GM18873 (cell line): ENCODE measurements around the gene FAM114A2.

ENCODE experiments used
- ATAC-seq: cut with Tn5 transposase; IDR thresholded peaks from one replicate; pipeline ENCODE4 v1.9.1; 2021; ENCODE audit warnings: mild to moderate bottlenecking, moderate library complexity, moderate number of reproducible peaks; ENCODE audit not compliant: unreplicated experiment, low FRiP score

The FAM114A2 gene

DNA sequence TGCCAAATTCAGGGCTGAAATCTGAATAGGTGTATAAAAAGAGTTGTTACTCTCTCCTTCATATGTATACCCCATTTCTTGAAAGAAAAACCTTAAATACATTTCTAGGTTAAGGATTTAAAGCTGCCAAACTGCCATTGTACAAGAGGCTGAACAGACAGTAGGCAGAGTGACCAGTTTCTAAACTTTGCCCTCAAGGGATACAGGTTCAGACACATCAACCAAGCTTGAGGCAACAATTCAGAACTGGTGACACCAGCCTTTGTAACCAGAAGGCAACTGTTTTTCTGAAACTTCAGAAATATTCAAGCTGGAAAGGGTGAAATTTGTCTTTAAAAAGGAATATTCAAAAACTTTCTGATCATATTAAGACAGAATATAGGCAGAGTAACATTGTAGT is 47.5 kb downstream of the FAM114A2 start:
- ATAC-seq, result no peak

DNA sequence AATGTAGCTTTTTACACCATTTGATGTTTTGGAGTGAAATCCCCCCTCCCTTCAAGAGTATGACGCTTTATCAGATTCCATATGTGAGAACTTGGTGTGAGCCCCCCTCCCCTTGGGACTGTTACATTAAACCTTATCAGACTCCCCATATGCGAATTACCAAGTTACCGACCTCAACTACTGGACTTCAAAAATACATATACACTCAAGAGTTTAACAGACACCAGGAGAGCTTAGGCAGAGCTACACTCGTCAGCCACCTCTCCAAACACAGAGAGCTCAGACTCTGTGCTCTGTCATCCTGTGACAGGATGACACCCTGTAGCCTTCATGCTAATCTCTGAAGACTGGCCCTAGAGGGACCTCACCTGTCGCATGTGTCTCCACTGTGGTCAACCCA is 50.2 kb downstream of the FAM114A2 start:
- no peak for ATAC-seq

GRCh38 chr5:153987301-153987700 is 51.4 kb downstream of the FAM114A2 start:
- ATAC-seq, result no peak

GRCh38 chr5:153985498-153985897 is 53.2 kb downstream of the FAM114A2 start:
- ATAC-seq, result no peak

DNA sequence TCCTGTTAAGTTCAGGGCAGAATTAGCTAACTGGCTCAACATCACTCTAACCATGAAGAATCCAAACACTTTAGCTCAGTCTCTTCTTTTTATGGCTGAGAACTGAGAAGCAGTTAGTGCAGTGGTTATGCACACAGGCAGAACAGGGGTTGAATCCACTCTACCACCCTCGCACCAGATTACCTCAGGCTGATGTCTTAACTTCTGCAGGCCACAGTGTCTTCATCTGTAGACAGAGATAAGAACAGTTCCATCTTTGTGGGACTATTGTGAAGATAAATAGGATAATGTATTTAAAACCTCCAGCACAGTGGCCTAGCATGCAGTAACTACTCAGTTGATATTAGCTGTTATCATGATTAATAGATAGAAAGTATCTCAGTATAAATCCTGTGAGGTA is 54.8 kb downstream of the FAM114A2 start:
- no peak for ATAC-seq

DNA sequence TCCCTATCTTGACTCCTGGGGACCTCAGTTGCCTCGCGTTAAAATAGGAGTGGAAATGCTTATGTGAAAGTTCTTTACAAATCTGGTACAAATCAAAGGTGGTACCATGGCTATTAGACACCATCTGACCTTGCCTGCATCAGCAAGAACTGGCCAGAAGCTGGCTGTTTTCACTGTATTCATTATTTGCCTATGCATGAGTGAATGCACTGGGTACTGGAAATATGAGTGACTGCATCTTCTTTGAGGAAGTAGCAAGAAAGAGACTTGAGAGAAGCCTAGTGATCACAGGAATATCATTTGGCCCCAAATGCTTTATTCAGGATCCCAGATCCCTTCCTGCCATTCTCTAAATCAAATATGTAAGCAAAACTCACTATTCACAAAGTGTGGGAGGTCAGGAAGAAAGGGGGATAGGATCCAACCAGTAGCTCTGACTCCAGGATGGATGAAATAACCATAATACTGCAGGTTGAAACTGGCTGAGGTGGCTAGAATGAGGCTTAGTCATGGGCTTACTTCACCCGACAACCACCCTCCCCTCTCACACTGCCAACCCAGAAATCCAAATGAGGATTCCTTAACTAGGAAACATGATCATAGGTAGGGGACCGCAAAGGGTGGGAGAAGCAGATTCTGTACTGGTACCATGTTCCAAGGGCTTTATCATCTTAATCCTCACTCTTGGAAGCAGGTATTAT is 56.7 kb downstream of the FAM114A2 start:
- ATAC-seq, result no peak

DNA sequence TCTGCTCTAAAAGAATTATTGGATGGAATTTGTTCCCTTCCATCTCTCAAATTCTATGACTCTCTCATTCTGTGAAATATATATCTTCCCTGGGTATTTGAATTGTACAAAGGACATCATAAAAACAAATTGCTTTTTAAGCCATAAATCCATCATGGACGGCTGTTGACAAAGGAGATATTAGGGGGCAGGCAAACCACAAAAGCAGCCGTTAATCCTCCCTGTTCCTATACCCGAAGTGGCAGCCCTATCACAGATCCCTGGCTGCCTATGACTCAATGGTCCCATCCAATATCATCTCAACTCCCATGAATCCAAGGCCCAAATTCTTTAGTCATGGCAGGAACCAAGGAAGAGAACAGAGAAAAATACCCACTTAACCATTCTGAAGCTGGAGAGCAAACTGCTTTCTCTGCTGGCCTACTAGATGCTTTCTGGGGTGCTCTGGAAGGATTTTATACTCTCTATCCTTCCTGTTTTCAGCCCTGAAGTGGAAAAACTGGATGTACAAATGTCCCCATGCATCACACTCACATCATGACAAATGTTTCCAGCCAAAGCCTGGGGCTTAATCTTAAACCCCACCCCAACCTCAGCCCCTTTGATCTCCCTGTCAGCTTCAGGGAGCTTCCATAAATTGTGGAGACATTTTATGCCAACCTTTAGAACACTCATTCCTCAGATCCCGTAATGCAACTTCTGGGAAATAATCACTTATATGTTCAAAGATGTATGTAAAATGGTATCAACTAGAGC is 59.5 kb downstream of the FAM114A2 start:
- no peak for ATAC-seq

- no peak for ATAC-seq
Measured at GRCh38 chr5:153974813-153975163, 63.9 kb downstream of the FAM114A2 start.

DNA sequence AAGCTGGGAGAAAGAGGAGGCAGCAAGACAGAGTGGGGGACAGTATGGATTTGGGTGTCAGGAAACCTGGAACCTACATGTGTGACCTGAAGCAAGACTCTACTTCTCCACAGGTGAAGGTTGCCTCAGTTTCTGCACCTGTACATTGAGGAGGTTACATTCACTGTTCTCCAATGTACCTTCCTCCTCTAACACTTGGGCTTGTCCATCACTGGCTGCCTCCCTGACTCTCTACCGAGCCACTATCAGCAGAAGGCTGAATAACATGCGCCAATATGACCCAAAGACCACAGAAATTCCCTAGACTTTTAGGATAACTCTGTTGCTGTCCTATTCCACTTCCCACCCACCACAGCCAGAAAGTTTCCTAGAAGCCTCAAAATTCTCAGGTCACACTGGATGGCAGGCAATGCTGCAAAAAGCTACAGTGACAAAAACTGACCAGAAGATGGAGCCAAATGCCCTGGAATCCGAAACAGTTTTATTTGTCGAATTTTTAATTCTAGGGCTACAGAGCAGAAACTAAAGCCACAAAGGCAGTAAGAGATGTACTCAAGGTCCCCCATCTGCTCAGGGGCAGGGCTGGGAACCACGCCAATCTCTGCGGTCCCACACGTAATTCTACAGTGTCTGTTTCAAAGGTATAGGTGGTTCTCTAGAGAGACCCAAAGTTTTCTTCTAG is 64.4 kb downstream of the FAM114A2 start:
- ATAC-seq, result no peak

- ATAC-seq, result no peak
Measured at GRCh38 chr5:153972240-153972639, 66.5 kb downstream of the FAM114A2 start.

DNA sequence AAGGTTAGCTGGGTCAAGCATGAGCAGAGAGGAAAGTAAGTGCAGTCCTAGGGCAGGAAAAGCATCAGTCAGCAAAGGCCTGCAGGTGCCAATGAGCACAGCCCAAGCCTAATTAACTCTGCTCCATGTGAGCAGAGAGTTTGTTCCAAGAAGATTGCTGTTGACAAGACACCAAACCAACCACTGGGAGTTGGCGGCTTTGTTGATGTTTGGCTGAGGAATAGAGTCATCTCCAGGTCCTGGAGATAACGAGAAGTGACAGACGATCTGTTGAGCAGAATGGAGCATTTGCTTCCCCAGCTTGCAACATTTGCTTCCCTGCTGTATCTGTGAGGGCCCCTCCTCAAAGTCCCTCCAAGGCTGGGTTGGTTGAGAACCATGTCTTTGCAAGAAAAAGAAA is 68.2 kb downstream of the FAM114A2 start:
- ATAC-seq, result no peak

GRCh38 chr5:153969563-153969895 is 69.2 kb downstream of the FAM114A2 start:
- no peak for ATAC-seq

- ATAC-seq, result no peak
Measured at GRCh38 chr5:153968761-153969562, 69.7 kb downstream of the FAM114A2 start.

GRCh38 chr5:153964880-153965645 is 73.6 kb downstream of the FAM114A2 start:
- no peak for ATAC-seq

GRCh38 chr5:153964191-153964879 is 74.4 kb downstream of the FAM114A2 start:
- no peak for ATAC-seq

DNA sequence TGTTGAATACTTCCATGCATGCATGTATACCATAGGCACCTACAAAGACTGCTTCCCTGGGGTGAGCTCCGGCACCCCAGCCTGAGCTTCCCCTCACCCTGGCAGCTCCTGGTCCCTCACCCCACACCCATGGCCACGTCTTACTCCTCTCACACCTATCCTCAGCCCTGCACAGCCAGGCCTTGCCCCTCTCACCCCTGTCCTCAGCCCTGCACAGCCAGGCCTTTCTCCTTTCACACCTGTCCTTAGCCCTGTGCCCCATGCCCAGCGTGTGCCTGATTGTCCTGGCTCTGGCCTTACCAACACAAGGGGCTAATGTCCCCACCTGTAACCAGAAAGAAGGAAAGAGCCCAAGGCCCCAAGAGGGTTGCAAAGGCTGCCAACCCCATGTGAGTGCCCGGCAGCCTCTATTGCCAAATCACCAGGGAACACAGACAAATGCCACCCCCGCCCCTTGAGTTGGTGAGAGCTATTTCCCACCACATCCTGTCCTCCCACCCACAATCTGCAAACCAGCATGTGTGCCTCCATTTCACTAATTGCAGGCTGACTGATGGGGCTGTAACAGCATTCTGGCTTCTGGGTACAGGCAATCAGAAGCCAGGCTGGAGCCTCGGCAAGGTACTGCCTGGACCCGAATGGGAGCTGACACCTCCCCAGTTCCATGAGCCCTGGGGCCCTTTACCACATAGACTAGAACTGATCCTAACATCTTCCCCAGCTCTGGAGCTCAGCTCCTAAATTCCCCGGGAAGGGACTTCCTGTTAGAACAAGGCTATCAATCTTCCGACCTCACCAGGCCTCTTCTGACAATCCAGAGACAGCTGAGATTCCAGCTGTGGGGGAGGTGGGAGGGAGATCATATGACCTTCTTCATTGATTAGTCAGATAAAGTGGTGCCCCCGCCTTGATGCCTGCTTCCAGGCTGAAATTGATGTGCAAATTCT is 78.2 kb downstream of the FAM114A2 start:
- no peak for ATAC-seq

DNA sequence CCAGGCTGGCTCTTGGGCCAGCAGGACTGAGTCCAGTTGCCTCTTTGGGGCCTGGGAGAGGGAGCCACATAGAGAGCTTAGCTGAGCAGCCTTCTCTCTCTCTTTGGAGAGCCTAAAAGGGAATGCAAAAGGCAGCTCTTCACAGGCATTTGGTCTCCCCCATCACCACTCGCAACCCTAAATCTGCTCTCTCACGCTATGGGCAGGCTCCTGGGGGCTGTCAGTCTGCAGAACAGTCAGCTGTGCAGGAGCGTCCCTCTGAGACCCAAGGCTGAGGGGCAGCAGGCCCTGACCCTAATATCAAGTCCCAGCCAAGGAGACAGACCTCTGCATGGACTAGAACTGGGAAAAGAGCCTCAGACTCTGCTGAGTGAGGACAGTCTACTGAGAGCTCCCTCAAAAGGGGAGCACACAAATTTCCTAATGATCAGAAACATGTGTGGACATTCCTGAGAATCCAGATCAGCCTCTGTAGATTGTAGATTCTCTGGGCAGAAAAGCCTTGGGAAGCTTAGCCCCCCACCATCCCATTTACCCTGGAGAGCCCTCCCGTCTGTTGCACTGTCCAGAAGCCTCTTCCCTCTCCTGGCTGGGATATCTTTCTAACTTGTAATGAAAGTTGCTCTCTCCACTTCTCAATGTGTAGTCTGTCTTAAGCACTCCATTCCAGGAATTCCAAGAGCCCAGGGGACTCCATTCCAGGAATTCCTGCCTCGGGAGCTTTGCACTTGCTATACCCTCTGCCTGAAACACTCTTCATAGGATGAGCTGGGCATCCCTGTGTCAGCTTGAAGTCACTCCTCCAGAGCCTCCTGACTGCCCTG is 79.4 kb downstream of the FAM114A2 start:
- ATAC-seq, result no peak

GRCh38 chr5:153957205-153957604 is 81.5 kb downstream of the FAM114A2 start:
- ATAC-seq, result no peak
